ENCODE results near the gene HPCAL4.

Gene HPCAL4

GRCh38 chr1:39635871-39636210, 55.4 kb downstream of the HPCAL4 start:
- no peak overlapping the region for H3K27ac Mint-ChIP-seq
- peaks cover 10% of the 10 kb centered on the region for H3K27me3 Mint-ChIP-seq
- H3K4me1 Mint-ChIP-seq, result no peaks in the 10 kb centered on the region
- no peak overlapping the region for H3K4me3 Mint-ChIP-seq
- no peaks in the 10 kb centered on the region for H3K9me3 Mint-ChIP-seq
- H3K36me3 Mint-ChIP-seq, result no peaks in the 10 kb centered on the region

- no peaks in the 10 kb centered on the region for H3K9me3 Mint-ChIP-seq
- no peaks in the 10 kb centered on the region for H3K4me1 Mint-ChIP-seq
- no peaks in the 10 kb centered on the region for H3K36me3 Mint-ChIP-seq
- no peak overlapping the region for H3K27ac Mint-ChIP-seq
- peaks cover 10% of the 10 kb centered on the region for H3K27me3 Mint-ChIP-seq
- no peak overlapping the region for H3K4me3 Mint-ChIP-seq
These were observed 55.9 kb downstream of the HPCAL4 start for GRCh38 chr1:39635205-39635870.

GRCh38 chr1:39633422-39633821, 57.8 kb downstream of the HPCAL4 start:
- Mint-ChIP-seq H3K27ac (no peak overlapping the region), H3K36me3 (no peaks in the 10 kb centered on the region), H3K4me3 (no peak overlapping the region), H3K27me3 (peaks cover 10% of the 10 kb centered on the region), H3K4me1 (no peaks in the 10 kb centered on the region), H3K9me3 (no peaks in the 10 kb centered on the region)

GRCh38 chr1:39632682-39633417, 58.4 kb downstream of the HPCAL4 start:
- Mint-ChIP-seq H3K9me3 (no peaks in the 10 kb centered on the region), H3K4me3 (no peak overlapping the region), H3K27me3 (peaks cover 10% of the 10 kb centered on the region), H3K27ac (no peak overlapping the region), H3K36me3 (no peaks in the 10 kb centered on the region), H3K4me1 (no peaks in the 10 kb centered on the region)

- H3K36me3 Mint-ChIP-seq, result no peaks in the 10 kb centered on the region
- H3K27me3 Mint-ChIP-seq, result peaks cover 9% of the 10 kb centered on the region
- H3K4me3 Mint-ChIP-seq, result no peak overlapping the region
- H3K27ac Mint-ChIP-seq, result no peak overlapping the region
- H3K9me3 Mint-ChIP-seq, result no peaks in the 10 kb centered on the region
- no peaks in the 10 kb centered on the region for H3K4me1 Mint-ChIP-seq
These were observed 58.9 kb downstream of the HPCAL4 start for GRCh38 chr1:39632323-39632681.

GRCh38 chr1:39631361-39632322, 59.6 kb downstream of the HPCAL4 start:
- no peaks in the 10 kb centered on the region for H3K9me3 Mint-ChIP-seq
- H3K4me3 Mint-ChIP-seq, result no peak overlapping the region
- H3K4me1 Mint-ChIP-seq, result no peaks in the 10 kb centered on the region
- H3K27me3 Mint-ChIP-seq, result peaks cover 6% of the 10 kb centered on the region
- no peak overlapping the region for H3K27ac Mint-ChIP-seq
- H3K36me3 Mint-ChIP-seq, result no peaks in the 10 kb centered on the region

- H3K4me1 Mint-ChIP-seq, result no peaks in the 10 kb centered on the region
- no peak overlapping the region for H3K4me3 Mint-ChIP-seq
- no peaks in the 10 kb centered on the region for H3K9me3 Mint-ChIP-seq
- no peak overlapping the region for H3K27ac Mint-ChIP-seq
- H3K36me3 Mint-ChIP-seq, result no peaks in the 10 kb centered on the region
- H3K27me3 Mint-ChIP-seq, result no peaks in the 10 kb centered on the region
These were observed 62.4 kb downstream of the HPCAL4 start for GRCh38 chr1:39628807-39629350.
